ENCODE measurements around the gene HOXC10.

Gene HOXC10

DNA sequence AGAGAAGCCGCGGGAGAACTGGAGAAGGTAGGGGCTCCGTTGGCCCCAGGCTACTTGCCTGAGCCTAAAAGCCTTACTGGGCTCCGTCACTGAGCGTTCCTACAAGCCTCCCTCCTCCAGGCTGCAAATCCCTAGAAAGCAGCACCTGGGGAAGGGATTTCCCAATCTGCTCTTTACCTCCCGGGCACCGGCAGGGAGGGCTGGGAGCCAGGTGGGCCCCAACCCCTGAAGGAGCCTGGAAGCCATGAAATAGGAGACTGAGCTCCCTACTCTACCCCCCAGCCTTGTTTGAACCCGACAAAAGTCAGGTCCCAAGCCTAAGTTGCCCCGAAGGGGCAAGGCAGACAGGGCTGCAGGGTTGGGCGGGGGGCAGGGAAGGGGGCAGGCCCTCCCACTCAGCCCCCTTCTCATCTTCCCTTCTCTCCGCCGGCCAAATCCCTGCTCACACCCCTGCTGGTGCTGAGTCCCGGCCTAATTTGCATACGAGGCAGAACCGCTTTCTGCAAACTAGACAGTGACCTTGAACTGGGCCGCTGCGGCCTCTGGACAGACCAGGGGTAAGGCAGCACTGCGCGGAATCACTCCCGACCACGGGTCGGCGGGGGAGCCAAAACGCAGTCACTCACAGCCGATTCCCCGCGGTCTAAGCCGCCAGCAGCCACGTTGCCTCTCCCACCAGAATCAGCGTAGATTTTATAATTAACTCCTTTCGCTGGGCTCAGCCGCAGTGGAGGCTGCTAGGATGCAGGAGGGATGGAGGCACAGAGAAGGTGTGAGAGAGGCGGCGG lies 34.0 kb upstream of the HOXC10 start:
- DNase-seq (ENCODE audit: low spot score) = no peak

DNA sequence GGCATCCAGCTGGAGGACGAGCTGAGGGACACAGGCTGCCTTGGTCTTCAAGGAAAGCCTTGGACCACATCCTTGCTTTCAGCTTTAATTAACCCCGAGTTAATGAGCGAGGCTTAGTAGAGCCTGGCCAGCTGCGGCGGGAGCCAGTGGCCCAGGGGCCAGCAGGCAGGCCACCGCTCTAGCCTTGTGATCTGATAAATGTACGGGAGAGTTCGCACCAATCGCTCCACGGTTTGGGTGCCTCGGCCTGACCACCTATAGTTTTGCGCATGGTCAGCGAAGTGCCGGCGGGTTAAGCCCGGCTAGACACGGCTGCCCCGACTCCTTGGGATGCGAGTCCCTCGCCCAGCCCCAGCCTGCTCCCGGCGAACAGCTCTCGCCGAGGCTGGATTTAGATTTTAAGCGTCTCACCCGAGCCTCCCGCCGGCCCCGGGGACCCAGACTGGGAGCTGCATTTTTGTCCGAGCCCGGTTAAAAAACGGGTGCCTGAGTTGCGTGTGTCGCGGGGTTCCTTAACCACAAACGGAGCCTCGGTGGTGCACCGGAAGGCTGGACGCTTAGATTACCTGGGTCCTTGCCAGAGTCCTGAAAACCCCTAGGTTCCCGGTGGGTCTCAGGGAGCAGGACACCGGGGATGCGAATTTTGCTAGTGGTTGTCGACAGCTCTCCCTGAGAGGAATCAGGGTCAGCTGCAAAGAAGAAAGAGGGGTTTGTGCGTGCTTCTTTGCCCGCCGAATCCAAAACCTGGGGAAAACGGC lies 33.2 kb upstream of the HOXC10 start:
- no peak for DNase-seq (ENCODE audit: low spot score)

DNA sequence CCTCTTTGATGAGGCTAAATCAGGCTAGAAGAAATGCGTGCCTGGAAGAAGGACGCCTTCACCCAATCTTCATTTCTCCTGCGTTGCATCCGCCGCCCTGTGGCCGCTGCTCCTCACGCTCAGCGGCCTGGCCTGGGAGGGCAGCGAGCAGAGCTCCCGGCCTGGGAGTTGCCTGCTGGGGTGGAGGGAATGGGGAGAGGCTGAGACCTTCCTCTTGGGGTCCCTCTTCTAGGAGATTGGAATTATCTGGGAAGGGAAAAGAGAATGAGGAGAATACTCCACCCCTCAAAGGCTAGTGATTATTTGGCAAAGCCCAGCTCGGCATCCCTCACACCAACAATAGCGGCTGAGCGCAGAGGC lies 32.6 kb upstream of the HOXC10 start:
- DNase-seq (ENCODE audit: low spot score) = no peak

DNA sequence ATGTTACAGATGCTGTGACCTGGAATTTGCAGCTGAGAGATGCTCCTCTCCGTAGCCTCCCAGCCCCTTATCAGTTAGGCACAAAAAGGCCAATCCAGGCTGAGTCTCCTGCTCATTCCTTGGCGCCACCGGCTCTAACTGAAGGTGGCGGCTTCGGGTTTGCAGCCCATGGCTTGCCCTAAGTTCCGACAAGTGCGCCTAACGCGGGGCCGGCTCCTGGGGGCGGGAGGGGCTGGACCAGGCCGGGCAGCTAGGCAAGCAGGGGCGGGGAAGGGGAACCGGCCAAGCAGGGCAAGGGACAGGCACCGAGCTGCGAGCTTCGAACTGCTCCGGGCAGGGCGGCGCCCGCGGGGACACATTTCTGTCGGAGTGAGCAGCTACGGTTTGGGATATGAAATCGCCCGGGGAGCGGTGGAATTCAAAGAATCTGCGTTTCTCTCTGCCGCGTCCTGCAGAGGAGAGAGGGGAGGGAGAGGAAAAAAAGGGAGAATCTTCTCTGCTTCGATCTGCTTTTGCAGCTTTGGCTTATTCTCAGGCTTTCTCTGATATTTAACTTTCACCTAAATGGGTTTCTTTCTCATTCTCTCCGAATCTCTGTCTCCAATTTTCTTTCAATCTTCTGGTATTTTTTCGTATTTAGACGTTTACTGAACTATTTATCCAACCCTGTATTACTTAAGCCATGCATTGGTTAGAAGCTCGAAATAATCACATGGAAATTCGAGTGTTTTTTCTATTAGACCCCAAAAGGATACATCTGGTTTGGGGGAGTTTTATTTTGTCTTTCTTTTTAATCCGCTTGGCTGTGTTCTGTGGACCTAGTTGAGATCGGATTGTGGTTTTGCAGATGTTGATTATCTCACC lies 31.8 kb upstream of the HOXC10 start:
- no peak for DNase-seq (ENCODE audit: low spot score)

DNA sequence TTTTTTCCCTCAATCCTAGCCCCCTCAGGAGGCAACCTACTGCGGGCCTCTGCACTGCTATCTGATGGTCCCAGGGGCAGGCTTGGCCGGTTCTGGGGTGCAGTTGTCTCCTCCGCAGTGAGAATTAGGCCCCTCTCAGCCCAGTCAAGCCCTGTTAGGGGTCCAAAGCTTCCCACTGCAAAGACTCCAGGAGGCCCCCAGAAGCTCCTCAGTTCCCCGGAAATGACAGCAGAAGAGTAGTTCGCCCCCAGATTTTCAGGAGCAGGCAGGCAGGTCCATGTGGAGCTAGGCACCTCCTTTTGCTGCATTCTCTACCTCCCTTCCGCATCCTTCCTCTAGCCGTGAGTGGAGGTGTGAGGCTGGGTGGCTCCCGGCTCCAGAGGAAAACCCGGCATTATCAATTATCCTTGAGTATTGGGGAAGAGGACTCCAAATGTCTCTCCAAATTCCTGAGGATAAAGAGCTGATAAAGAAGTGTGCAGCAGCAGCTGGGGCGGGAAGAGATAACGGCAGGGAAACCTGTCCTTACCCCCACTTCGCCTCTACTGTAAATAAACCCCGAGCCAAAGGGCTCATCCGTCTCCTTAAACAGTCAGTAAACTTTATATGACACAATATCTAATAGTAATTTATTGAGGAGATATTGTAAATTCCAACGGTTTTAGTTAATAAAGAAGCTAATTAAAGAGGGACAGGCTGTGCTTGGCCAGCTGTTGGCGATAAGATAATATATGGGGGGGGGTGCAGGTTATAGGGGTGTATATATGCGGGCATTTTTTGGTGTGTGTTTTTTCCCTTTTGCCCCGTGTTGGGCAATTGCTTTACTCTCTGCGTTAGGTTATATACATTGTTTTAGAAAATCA lies 30.9 kb upstream of the HOXC10 start:
- no peak for DNase-seq (ENCODE audit: low spot score)

DNA sequence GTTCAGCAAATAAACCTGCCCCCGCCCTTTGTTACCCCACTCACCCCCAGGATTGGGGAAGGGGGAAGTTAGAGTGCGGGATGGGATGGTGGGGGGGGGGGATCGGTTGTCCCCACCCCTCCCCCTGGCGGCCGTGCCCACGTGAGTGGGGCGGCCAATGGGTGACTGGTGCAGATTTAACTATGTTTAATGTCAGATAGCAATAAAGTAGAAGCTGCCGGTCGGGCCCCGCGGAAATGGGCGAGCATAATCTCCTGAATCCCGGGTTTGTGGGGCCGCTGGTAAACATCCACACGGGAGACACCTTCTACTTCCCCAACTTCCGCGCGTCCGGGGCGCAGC lies 30.3 kb upstream of the HOXC10 start, which contains the start of gene HOXC12:
Gene HOXC12 (plus strand): TSS at position 210 of the 342 bp plus-strand sequence. CDS start 27 bp downstream, at position 237.
- no peak for DNase-seq (ENCODE audit: low spot score)

DNA sequence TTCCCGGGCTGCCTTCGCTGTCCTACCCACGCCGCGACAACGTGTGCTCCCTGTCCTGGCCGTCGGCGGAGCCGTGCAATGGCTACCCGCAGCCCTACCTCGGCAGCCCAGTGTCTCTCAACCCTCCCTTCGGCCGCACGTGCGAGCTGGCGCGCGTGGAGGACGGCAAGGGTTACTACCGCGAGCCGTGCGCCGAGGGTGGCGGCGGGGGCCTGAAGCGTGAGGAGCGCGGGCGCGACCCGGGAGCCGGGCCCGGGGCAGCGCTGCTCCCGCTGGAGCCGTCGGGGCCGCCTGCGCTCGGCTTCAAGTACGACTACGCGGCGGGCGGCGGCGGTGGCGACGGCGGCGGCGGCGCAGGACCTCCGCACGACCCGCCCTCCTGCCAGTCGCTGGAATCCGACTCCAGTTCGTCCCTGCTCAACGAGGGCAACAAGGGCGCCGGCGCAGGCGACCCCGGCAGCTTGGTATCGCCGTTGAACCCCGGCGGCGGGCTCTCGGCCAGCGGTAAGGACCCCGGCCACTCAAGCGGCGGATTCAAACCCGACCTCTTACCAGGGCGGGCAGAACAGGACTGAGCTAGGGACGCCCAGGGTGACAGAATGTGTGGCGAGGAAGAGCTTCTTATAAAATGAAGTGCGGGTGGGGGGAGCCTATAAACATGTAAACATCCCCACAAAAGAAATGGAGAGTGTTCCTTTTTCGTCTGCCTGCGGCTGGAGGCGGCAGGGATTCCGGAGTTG lies 29.7 kb upstream of the HOXC10 start:
- DNase-seq (ENCODE audit: low spot score) = no peak

DNA sequence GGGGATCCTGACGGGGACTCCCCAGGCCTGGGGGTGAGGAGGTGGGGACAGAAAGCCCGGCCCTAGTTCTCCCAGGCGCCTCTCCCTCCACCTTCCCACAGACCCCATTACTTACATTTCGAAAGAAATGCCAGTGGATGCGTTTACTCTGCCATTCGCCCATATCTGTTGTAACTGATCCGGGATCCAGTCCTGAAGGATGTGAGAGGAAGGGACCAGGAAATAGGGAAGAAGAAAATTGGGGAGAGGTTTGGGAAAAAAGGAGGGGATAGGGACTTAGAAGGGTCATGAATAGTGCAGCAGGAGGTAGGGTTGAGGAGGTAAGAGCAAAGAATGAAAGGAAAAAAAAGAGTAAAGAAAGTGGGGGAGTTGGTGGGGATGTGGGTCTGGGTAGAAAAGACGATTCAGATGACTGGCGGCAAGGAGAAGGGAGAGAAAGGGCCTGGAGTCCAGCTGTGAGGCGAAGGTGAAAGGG lies 29.1 kb upstream of the HOXC10 start:
- no peak for DNase-seq (ENCODE audit: low spot score)

DNA sequence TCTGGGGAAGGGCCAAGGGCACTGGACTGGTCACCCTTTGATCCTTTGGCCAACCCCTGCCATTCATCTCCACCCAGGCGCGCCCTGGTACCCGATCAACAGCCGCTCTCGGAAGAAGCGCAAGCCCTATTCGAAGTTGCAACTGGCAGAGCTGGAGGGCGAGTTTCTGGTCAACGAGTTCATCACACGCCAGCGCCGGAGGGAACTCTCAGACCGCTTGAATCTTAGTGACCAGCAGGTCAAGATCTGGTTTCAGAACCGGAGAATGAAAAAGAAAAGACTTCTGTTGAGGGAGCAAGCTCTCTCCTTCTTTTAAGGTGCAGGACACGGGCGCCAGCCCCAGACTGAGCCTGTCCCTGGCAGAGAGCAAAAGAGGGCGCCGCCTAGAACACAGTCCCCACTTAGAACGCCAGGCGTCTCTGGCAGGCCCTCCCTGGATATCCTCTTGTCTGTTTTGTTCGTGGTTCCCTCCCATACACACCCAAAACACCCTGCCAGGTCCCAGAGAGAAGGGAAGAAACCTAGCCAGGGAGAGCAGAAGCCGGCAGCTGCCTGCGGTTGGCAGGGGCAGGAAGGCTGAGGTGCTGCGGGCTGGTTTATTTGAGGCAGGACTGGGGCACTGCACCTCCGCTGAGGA lies 28.6 kb upstream of the HOXC10 start:
- no peak for DNase-seq (ENCODE audit: low spot score)

DNA sequence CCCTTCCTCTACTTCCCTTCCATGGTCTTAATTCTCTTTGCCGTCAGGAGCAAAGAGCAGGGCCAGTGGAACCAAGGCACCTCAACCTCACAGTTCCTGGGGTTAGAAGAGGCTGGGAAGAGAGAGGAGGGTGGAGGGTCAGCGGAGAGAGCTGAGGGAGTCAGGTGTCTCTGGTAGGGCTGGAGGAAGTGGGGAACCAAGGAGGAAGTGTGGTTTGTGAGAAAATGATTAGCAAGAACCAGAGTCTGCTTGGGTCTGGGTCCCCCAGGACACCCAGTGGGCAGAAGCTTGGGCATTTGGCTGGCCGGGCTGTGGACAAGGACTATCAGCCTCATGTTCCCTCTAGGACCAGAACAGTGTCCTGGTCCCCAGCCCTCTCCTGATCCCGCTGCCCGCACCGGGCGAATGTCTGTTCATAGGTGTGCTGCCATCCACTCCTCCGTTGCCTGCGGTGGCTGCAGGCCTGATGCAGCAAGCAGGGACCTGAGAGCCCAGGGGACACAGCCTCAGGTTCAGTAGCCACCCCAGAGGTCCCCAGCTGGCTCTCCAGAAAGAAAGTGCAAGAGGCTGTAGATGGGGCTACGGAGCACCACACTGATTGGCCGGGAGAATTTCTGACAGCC lies 27.9 kb upstream of the HOXC10 start:
- no peak for DNase-seq (ENCODE audit: low spot score)

DNA sequence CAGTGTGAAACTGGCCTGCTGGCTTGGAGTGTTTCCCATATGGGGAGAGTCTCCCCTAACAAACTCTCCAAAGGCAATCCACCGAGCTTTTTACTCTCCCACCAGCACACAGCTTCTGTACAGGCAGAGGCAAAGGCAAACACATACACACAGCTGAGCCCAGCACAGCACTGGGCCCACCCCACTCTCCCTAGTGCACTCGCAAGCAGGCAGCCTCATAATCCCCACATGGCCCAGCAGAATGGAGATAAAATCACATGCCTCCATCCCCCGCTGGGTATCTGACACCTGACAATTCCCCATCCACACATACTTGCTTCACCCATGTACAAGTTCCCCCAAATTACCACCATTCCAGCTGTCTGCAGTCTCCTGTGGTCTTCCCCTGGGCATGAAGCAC lies 26.8 kb upstream of the HOXC10 start:
- no peak for DNase-seq (ENCODE audit: low spot score)

DNA sequence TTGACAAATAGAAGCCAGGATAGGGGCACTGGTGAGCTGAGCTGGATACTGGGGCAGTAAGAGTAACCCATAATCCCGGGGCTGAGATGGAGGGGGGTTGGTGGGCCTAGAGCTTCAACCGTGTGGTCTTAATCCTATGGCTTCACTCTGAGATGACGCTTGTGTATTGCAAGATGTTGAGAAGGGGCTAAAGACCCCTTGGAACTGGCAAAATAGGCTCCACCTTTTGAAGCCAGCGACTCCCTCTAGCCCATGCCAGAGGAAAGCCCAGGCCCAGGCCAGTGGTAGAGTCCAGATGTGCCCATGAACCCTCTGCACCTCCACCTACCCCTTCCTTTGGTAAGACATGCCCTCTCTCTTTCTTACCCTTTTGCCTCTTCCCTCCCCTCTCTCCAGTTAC lies 25.6 kb upstream of the HOXC10 start:
- DNase-seq (ENCODE audit: low spot score) = no peak

DNA sequence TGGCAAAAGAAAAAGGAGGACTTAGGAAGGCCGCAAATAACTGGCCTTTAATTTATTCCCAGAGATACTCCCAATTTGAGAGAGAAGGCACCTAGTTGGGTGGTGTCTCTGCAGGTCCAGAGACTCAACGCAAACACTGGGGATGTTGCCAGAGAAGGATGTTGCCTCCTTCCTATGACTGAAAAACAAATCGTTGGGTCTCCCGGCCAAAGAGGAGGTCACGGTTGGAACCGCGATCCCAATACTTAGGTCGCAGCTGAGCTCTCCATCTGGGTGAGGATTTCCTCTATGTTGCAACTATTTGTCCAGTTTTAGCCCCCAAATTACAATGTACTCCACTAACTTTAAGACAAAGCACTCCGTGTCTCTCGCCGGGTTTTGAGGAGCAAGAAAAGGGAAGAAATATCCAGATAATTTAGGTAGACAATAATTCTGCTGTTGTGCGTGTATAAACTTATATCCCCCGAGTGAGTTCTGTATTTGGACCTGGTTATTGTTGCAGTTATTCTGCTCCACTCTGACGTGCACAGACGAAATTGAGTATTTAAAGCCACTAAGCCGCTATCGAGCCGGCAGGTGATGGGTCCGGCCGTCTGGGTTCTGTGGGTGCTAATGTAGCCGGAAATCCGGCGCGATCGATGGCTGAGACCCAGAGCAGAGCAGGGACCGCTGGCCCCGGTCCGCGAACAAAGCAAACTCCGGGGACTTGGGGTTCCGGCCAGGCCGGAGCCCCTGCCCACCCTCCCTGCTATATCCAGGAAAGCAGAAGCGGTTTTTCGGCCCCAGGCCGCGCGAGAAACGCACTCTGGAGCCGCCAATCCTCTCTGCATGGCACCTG lies 24.5 kb upstream of the HOXC10 start:
- no peak for DNase-seq (ENCODE audit: low spot score)

DNA sequence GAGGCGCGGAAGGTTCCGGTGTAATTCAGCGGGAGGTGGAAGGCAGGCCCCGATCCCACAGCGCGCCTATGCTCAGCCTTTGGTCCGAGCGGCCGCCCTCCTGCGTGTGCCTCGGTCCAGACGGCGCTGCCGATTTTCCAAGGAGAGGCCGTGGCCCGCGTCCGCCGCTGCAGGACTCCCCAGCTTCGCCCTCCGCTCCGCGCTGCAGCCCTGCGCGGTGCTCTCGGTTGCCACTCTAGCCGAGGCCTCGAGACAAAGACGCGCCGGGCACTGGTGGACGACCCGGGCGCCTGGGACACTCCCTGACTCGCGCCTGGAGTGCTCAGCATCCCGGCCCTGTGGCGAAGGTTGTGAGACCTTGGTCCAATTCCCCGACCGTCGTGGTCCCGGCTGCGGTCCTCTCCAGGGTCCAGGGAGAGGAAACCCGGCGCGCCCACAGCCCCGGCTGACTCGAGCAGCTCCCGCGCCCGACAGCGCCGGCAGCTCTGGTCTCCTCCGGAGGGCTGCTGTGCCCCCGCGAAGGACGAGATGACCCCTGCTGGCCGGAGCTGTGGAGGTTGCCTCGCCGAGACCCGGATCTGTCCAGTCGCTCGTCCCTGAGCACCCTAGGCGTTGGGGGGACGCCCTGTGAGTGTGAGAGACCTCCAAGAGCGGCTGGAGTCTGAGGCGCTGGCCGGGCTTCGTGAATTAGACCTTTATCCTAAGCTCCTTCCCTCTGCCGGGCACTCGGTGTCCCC lies 23.8 kb upstream of the HOXC10 start:
- no peak for DNase-seq (ENCODE audit: low spot score)

DNA sequence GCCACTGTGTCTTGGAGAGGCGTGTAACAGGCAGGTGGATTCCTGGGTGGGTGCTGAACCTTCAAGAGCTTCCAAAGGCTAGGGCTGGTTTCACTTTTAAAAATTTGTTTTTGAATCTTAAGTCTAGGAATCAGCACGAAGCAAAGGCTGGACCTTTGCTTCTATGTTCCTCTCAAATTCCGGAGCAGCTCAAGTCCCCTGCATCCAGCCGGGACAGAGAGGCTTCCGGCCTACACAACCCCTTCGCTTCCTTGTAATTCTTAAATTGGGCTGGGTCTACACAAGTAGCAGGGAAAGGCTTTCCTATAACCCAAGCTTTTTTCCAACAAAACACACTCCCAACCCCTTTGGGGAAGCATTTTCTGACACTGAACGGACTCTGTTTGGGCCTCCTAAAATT lies 21.9 kb upstream of the HOXC10 start:
- DNase-seq (ENCODE audit: low spot score) = no peak

DNA sequence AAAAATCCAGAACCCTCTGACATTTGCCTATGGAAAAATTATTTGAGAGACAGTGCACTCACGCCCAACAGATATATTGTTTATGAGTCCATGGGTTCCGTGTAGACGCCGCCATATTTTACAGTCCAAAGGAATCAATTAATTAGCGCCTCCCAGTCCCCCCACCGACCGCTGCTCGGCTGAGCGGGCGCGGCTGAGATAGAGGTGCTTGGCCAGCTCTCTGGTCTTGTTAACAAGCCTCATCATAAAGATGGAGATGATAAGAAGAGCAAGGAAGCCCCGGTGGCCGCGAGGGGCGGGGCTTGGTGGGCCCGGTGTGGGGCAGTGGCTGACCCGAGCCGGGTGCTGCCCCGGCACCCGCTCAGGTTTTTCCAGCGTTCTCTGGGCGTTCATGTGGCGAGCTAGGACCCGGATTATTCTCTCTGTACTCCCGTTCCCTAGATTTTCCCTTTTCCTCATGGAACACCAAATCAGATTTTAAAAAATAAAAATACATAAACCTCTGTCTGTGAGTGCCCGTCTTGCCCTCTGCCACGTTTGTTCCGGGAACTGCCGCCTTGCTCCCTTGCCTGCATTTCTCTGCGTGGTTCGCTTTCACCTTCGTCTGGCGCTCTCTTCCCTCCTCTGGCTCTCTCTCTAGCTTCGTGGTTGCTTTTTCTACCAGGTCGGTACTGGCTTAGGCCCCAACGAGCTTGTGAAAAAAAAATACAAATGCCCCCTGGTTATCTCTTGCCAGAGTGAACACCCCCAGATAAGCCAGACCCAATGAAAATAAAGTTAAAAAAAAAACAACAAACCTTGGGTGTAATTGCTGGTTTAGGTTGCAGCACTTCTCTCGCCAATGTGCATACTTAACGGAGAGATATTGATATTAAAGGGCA lies 21.3 kb upstream of the HOXC10 start:
- no peak for DNase-seq (ENCODE audit: low spot score)

DNA sequence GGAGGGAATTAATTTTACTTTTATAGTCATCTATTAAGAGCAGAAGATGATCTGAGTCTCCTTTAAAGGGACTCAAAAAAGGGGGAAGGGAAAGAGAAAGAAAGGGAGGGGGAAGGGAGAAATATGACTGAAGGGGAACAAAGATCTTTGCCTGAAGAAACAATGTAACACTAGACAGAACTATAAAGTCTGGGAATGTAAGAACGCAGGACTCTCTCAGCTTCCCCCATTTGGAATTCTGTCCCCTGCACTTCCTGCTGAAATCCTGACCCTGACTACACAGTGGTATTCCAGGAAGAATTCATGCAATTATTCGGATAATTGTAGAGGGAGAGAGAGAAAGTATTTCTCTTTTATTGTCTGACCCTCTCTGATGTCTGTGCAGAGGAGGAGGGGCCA lies 20.6 kb upstream of the HOXC10 start:
- DNase-seq (ENCODE audit: low spot score) = no peak
